ENCODE results near the gene CATSPER1.
"Not testable (repeated sequence)": the region's sequence is repeated elsewhere in the genome, so short reads cannot be mapped to it uniquely, and the experiment has no call there.

The CATSPER1 gene

DNA sequence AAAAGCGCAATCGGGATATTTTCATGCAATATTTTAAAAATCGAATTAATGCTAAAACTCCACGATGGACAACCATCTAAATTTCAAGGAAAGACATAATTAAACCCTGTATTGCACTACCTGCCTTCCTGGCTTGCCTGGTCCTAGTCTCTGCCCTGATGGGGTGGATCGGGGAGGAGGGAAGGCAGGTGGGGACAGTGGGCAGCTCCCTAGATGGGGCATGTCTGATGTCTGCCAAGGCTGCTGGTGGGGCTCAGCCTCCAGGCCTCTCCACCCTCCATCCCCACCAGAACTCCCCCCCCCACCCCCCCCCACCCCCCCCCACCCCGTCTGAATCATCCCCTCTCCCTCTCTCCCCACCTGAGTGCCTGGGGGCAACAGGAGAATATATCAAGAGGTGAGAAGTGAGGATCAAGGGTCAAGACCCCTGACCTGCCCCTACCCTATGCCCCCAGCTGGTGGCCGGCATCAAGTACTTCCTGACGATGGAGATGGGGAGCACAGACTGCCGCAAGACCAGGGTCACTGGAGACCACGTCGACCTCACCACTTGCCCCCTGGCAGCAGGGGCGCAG, 13.8 kb downstream of the CATSPER1 start:
- Histone ChIP-seq H3K9ac (ENCODE audit: low read depth in 1 of 2, low read length in 2 of 2) (no peak overlapping the region), H3K27me3 (ENCODE audit: control insufficient read depth in 2 of 2, insufficient read depth in 2 of 2, low read length in 2 of 2) (peaks cover 15 to 17% of the 10 kb centered on the region in 2 donors), H3K4me3 (ENCODE audit: low read length in 2 of 2) (no peak overlapping the region), H3K27ac (ENCODE audit: low read depth in 2 of 2, low read length in 2 of 2) (no peak overlapping the region), H3K4me1 (ENCODE audit: control insufficient read depth in 2 of 2, insufficient read depth in 2 of 2, low read length in 2 of 2) (peaks cover 0 to 2% of the 10 kb centered on the region in 2 donors), H3K36me3 (ENCODE audit: control insufficient read depth in 2 of 2, insufficient read depth in 2 of 2, low read length in 2 of 2) (no peaks in the 10 kb centered on the region), H3K9me3 (ENCODE audit: control insufficient read depth in 2 of 2, low read length in 2 of 2) (no peaks in the 10 kb centered on the region)

DNA sequence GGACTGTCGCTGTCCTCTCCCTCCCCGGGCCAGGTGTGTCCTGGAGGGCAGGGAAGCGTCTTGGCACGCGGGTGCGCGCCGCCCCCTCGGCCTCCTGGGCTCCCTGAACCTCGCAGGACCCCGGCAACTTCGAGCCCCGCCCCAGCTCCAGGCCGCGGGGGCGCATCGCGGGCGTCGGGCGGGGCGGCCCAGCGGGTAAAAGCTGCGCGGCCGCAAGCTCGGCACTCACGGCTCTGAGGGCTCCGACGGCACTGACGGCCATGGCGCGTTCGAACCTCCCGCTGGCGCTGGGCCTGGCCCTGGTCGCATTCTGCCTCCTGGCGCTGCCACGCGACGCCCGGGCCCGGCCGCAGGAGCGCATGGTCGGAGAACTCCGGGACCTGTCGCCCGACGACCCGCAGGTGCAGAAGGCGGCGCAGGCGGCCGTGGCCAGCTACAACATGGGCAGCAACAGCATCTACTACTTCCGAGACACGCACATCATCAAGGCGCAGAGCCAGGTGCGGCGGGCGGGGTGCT, 14.4 kb downstream of the CATSPER1 start, which contains the start of gene CST6:
TSS of gene CST6 (plus strand) at position 224 of the 519 bp plus-strand sequence. CDS start at position 261, 37 bp downstream.
- Histone ChIP-seq H3K27ac (ENCODE audit: low read depth in 2 of 2, low read length in 2 of 2) (no peak within 1 kb of the TSS), H3K4me1 (ENCODE audit: control insufficient read depth in 2 of 2, insufficient read depth in 2 of 2, low read length in 2 of 2) (peaks cover 0 to 2% of the 10 kb centered on the region in 2 donors), H3K4me3 (ENCODE audit: low read length in 2 of 2) (no peak within 1 kb of the TSS), H3K36me3 (ENCODE audit: control insufficient read depth in 2 of 2, insufficient read depth in 2 of 2, low read length in 2 of 2) (no peaks in the 10 kb centered on the region), H3K9ac (ENCODE audit: low read depth in 1 of 2, low read length in 2 of 2) (no peak within 1 kb of the TSS), H3K9me3 (ENCODE audit: control insufficient read depth in 2 of 2, low read length in 2 of 2) (no peaks in the 10 kb centered on the region), H3K27me3 (ENCODE audit: control insufficient read depth in 2 of 2, insufficient read depth in 2 of 2, low read length in 2 of 2) (peaks cover 15 to 17% of the 10 kb centered on the region in 2 donors)

DNA sequence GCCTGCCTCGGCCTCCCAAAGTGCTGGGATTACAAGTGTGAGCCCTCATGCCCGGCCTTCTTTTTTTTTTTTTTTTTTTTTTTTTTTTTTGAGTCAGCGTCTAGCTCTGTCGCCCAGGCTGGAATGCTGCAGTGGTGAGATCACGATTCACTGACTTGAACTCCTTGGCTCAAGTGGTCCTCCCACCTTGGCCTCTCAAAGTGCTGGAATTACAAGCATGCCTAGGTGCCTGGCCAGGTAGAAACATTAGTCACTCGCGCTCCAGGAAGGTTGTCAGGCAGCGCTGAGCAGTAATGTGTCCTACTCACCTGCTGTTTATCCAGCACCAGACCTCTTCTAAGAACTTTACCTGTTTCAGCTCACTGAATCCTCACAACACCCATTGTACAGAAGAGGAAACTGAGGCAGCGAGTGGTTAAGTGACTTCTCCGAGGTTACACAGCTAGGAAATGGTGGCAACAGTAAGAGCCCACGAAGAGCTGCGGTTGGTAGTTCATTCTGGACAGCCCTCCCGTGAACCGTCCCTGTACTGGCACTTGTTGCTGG, 15.0 kb downstream of the CATSPER1 start:
- peaks cover 15 to 17% of the 10 kb centered on the region in 2 donors for H3K27me3 ChIP-seq (ENCODE audit: control insufficient read depth in 2 of 2, insufficient read depth in 2 of 2, low read length in 2 of 2)
- H3K9me3 ChIP-seq (ENCODE audit: control insufficient read depth in 2 of 2, low read length in 2 of 2), result no peaks in the 10 kb centered on the region

DNA sequence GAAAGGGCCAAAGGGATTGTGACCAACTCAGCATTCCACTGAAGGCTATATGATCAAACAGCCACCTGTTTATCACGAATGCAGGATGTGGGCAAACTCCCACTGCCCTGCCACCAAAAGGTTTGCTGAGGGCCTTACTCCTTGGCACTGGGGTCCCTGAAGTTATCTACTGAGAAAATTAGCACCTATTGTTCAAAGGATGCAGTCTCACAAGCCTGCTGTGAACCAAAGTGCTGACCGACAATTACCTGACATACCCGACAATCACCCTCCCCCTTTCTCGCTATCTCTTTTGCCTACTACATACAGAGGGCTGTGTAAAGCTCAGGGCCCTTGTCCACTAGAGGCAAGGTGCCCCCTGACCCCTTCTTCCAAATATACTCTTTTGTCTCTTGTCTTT, 16.2 kb downstream of the CATSPER1 start:
- not testable (repeated sequence) for H3K36me3 ChIP-seq (ENCODE audit: control insufficient read depth in 2 of 2, insufficient read depth in 2 of 2, low read length in 2 of 2); H3K4me3 ChIP-seq (ENCODE audit: low read length in 2 of 2); H3K4me1 ChIP-seq (ENCODE audit: control insufficient read depth in 2 of 2, insufficient read depth in 2 of 2, low read length in 2 of 2); H3K9me3 ChIP-seq (ENCODE audit: control insufficient read depth in 2 of 2, low read length in 2 of 2); H3K27ac ChIP-seq (ENCODE audit: low read depth in 2 of 2, low read length in 2 of 2); H3K9ac ChIP-seq (ENCODE audit: low read depth in 1 of 2, low read length in 2 of 2)
- H3K27me3 ChIP-seq (ENCODE audit: control insufficient read depth in 2 of 2, insufficient read depth in 2 of 2, low read length in 2 of 2), result peaks cover 15 to 17% of the 10 kb centered on the region in 2 donors

More for the DNA sequence above, 15.0 kb downstream of the CATSPER1 start:
- peaks cover 0 to 2% of the 10 kb centered on the region in 2 donors for H3K4me1 ChIP-seq (ENCODE audit: control insufficient read depth in 2 of 2, insufficient read depth in 2 of 2, low read length in 2 of 2)
- H3K9ac ChIP-seq (ENCODE audit: low read depth in 1 of 2, low read length in 2 of 2), result no peak overlapping the region
- H3K27ac ChIP-seq (ENCODE audit: low read depth in 2 of 2, low read length in 2 of 2), result no peak overlapping the region
- H3K36me3 ChIP-seq (ENCODE audit: control insufficient read depth in 2 of 2, insufficient read depth in 2 of 2, low read length in 2 of 2), result no peaks in the 10 kb centered on the region
- no peak overlapping the region for H3K4me3 ChIP-seq (ENCODE audit: low read length in 2 of 2)

DNA sequence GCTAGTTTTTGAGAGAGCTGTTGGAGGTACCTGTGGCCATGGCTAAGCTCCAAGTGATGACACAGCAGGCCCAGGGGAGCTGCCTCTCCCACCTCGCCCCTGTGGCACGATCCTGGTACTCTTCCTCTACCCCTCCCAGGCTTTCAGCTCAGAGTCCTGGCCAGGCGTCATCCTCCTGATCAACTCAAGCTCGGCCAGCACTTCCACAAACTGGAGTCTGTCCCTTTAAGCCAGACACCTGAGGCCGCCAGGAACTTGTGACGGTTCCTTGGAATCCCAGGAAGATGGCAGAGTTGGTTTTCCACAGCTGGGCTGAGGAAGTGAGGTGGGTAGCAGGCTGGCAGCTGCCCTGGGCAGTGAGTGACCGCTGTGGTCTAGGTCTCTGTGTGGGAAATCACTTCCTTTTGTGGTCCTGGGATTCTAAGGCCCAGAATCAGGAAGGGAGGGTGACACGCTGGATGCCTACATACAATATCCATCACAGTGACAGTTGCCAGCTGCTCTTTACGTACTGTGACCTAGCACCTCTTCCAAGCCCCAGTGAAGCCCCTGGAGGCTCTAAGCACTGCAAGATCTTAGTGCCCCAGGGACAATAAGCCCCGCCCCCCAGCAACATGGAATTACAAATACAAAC, 17.7 kb downstream of the CATSPER1 start:
- no peak overlapping the region for H3K4me3 ChIP-seq (ENCODE audit: low read length in 2 of 2)
- H3K9me3 ChIP-seq (ENCODE audit: control insufficient read depth in 2 of 2, low read length in 2 of 2), result no peaks in the 10 kb centered on the region
- H3K27me3 ChIP-seq (ENCODE audit: control insufficient read depth in 2 of 2, insufficient read depth in 2 of 2, low read length in 2 of 2), result peaks cover 15 to 17% of the 10 kb centered on the region in 2 donors
- H3K9ac ChIP-seq (ENCODE audit: low read depth in 1 of 2, low read length in 2 of 2), result no peak overlapping the region
- H3K36me3 ChIP-seq (ENCODE audit: control insufficient read depth in 2 of 2, insufficient read depth in 2 of 2, low read length in 2 of 2), result peaks cover 7 to 12% of the 10 kb centered on the region in 2 donors
- no peak overlapping the region for H3K27ac ChIP-seq (ENCODE audit: low read depth in 2 of 2, low read length in 2 of 2)
- H3K4me1 ChIP-seq (ENCODE audit: control insufficient read depth in 2 of 2, insufficient read depth in 2 of 2, low read length in 2 of 2), result peaks cover under 1 to 2% of the 10 kb centered on the region in 2 donors

DNA sequence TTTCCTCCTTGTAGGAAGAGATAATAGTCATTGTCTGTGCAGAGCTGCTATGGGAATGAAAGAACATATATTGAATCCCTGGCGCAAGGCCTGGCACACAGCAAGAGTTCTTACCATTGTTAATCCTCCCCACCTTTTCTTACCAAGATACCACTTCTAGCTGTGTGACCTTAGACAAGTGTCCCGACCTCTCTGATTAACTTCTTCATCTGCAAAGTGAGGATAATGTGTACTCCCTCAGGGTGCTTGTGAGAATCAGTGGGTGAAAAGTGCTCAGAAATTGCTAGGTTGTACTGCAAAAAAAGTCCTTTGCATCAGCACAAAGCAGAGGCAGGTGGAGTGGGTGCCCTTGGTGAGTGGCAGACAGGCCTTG, 18.2 kb downstream of the CATSPER1 start:
- H3K4me3 ChIP-seq (ENCODE audit: low read length in 2 of 2), result no peak overlapping the region
- H3K27me3 ChIP-seq (ENCODE audit: control insufficient read depth in 2 of 2, insufficient read depth in 2 of 2, low read length in 2 of 2), result peaks cover 11 to 13% of the 10 kb centered on the region in 2 donors
- H3K9me3 ChIP-seq (ENCODE audit: control insufficient read depth in 2 of 2, low read length in 2 of 2), result no peaks in the 10 kb centered on the region
- H3K4me1 ChIP-seq (ENCODE audit: control insufficient read depth in 2 of 2, insufficient read depth in 2 of 2, low read length in 2 of 2), result peaks cover 5 to 7% of the 10 kb centered on the region in 2 donors
- H3K27ac ChIP-seq (ENCODE audit: low read depth in 2 of 2, low read length in 2 of 2), result no peak overlapping the region
- peaks cover 7 to 14% of the 10 kb centered on the region in 2 donors for H3K36me3 ChIP-seq (ENCODE audit: control insufficient read depth in 2 of 2, insufficient read depth in 2 of 2, low read length in 2 of 2)
- H3K9ac ChIP-seq (ENCODE audit: low read depth in 1 of 2, low read length in 2 of 2), result no peak overlapping the region

DNA sequence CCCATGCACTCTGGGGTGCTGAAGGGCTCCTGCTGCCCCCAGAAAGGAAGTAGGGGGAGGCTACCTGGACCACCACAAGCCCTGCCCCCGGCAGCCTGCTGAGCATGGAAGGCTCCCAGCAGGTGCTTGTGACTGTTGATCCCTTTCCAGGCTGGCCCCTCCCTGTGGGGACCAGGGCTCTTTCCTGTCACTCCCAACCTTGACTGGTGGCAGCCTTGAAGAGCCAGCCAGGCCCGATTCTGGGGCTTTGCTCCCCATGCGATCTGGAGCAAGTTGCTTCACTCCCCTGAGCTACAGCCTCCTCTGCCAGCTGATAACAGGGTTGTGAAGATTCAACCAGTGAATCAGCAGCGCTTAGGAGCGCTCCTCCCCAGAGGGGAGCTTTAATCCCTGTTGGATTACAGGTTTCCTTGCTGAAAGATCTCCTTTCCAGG, 19.1 kb downstream of the CATSPER1 start:
- no peak overlapping the region for H3K4me3 ChIP-seq (ENCODE audit: low read length in 2 of 2)
- H3K9me3 ChIP-seq (ENCODE audit: control insufficient read depth in 2 of 2, low read length in 2 of 2), result no peaks in the 10 kb centered on the region
- no peak overlapping the region for H3K27ac ChIP-seq (ENCODE audit: low read depth in 2 of 2, low read length in 2 of 2)
- H3K9ac ChIP-seq (ENCODE audit: low read depth in 1 of 2, low read length in 2 of 2), result no peak overlapping the region
- peaks cover 7 to 14% of the 10 kb centered on the region in 2 donors for H3K36me3 ChIP-seq (ENCODE audit: control insufficient read depth in 2 of 2, insufficient read depth in 2 of 2, low read length in 2 of 2)
- H3K4me1 ChIP-seq (ENCODE audit: control insufficient read depth in 2 of 2, insufficient read depth in 2 of 2, low read length in 2 of 2), result peaks cover 8 to 10% of the 10 kb centered on the region in 2 donors
- peaks cover 6 to 7% of the 10 kb centered on the region in 2 donors for H3K27me3 ChIP-seq (ENCODE audit: control insufficient read depth in 2 of 2, insufficient read depth in 2 of 2, low read length in 2 of 2)

DNA sequence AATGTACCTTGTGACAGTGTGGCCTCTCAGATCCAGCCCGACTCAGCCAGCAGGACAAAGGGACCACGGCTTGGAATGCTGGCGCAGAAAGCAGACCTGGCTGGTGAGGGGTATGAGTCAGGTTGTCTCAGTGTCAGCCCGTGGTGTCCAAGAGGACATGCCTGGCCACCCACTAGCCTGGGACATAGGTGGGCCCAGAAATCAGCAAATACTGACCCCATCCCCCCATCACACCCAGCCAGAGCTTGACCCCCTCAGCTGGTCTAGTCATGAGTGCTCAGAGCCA, 19.4 kb downstream of the CATSPER1 start:
- Histone ChIP-seq H3K27ac (ENCODE audit: low read depth in 2 of 2, low read length in 2 of 2) (no peak overlapping the region), H3K9ac (ENCODE audit: low read depth in 1 of 2, low read length in 2 of 2) (no peak overlapping the region)

DNA sequence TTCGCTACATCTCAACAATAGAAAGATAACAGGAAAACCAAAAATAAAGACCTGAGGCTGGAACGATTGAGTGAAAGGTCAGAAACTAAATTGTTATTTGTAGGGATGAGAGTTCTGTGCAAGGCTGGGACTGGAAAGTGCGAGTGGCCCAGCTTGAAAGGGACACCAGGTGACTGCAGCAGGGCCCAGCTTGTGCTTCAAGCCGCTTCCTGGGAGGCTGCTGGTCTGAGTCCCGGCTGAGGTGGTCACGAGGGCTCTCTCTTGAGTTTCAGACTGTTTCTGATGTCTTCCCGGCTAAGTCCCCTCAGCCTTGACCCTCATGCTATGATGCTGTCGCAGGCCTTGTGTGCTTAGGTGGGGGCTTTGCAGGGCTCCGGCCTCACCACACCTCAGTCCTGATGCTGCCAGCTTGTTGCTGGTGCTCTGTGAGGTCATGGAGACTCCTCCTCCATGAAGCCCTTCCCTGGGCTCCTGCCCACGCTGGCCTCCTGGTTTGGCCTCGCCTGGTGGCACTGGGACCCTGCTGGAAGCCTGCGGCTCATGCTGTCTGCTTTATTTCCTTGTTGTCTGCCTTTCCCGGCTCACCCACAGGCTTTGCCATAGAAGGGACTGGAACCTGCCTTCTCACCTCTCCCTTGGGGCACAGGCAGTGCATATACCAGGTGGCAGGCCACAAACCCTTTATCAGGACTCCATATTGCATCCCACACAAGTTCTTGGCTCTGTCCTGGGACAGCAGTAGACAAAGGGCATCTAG, 20.0 kb downstream of the CATSPER1 start:
- H3K4me1 ChIP-seq (ENCODE audit: control insufficient read depth in 2 of 2, insufficient read depth in 2 of 2, low read length in 2 of 2), result peaks cover 8 to 10% of the 10 kb centered on the region in 2 donors
- H3K27me3 ChIP-seq (ENCODE audit: control insufficient read depth in 2 of 2, insufficient read depth in 2 of 2, low read length in 2 of 2), result peaks cover 1 to 2% of the 10 kb centered on the region in 2 donors
- no peak overlapping the region for H3K27ac ChIP-seq (ENCODE audit: low read depth in 2 of 2, low read length in 2 of 2)
- no peak overlapping the region for H3K9ac ChIP-seq (ENCODE audit: low read depth in 1 of 2, low read length in 2 of 2)
- H3K36me3 ChIP-seq (ENCODE audit: control insufficient read depth in 2 of 2, insufficient read depth in 2 of 2, low read length in 2 of 2), result peaks cover 7 to 14% of the 10 kb centered on the region in 2 donors
- no peaks in the 10 kb centered on the region for H3K9me3 ChIP-seq (ENCODE audit: control insufficient read depth in 2 of 2, low read length in 2 of 2)
- no peak overlapping the region for H3K4me3 ChIP-seq (ENCODE audit: low read length in 2 of 2)

More for the DNA sequence above, 19.4 kb downstream of the CATSPER1 start:
- peaks cover 8 to 11% of the 10 kb centered on the region in 2 donors for H3K4me1 ChIP-seq (ENCODE audit: control insufficient read depth in 2 of 2, insufficient read depth in 2 of 2, low read length in 2 of 2)
- peaks cover 6% of the 10 kb centered on the region in 2 donors for H3K27me3 ChIP-seq (ENCODE audit: control insufficient read depth in 2 of 2, insufficient read depth in 2 of 2, low read length in 2 of 2)
- peaks cover 7 to 14% of the 10 kb centered on the region in 2 donors for H3K36me3 ChIP-seq (ENCODE audit: control insufficient read depth in 2 of 2, insufficient read depth in 2 of 2, low read length in 2 of 2)
- no peaks in the 10 kb centered on the region for H3K9me3 ChIP-seq (ENCODE audit: control insufficient read depth in 2 of 2, low read length in 2 of 2)
- H3K4me3 ChIP-seq (ENCODE audit: low read length in 2 of 2), result no peak overlapping the region

DNA sequence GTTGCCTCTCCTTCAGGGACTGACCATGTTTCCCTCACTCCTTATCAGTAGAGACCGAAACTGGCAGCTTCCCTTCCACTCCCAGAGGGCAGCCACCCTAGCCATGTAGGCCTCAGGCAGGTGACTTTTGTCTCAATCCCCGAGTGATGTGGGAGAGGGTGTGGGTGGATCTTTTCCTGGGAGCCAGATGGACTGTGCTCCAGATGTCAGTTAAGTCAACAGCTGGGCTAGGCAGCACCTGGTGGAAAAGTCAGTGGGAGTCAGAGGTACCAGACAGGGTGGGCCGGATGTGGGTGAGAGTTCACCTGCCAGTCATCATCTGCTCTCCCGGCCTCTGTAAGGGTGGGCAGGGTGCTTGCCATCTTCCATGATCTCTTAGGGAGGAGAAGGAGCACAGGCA, 22.1 kb downstream of the CATSPER1 start:
- Histone ChIP-seq H3K27me3 (ENCODE audit: control insufficient read depth in 2 of 2, insufficient read depth in 2 of 2, low read length in 2 of 2) (no peaks in the 10 kb centered on the region), H3K36me3 (ENCODE audit: control insufficient read depth in 2 of 2, insufficient read depth in 2 of 2, low read length in 2 of 2) (peaks cover 18 to 27% of the 10 kb centered on the region in 2 donors), H3K4me1 (ENCODE audit: control insufficient read depth in 2 of 2, insufficient read depth in 2 of 2, low read length in 2 of 2) (peaks cover 14 to 16% of the 10 kb centered on the region in 2 donors), H3K4me3 (ENCODE audit: low read length in 2 of 2) (no peak overlapping the region), H3K9ac (ENCODE audit: low read depth in 1 of 2, low read length in 2 of 2) (no peak overlapping the region), H3K27ac (ENCODE audit: low read depth in 2 of 2, low read length in 2 of 2) (no peak overlapping the region), H3K9me3 (ENCODE audit: control insufficient read depth in 2 of 2, low read length in 2 of 2) (no peaks in the 10 kb centered on the region)
